Progenitor cell of endocrine pancreas (in vitro differentiated cells): ENCODE results near the gene FKBP7. TPM values are rescaled to one million over a fixed set of nuclear protein-coding genes. Genes with fewer than 3 reads are reported as not detected.

Experiments
- DNase-seq: peaks from one replicate; pipeline ENCODE4 v3.0.0; 2021; ENCODE audit warnings: low spot score; ENCODE audit not compliant: unreplicated experiment
- H3K27ac Mint-ChIP-seq: 2 replicates; pipeline ENCODE4 v1.8.0; 2021; ENCODE audit warnings: mild to moderate bottlenecking, moderate library complexity, mixed read lengths
- H3K27me3 Mint-ChIP-seq: 2 replicates; pipeline ENCODE4 v1.8.0; 2021; ENCODE audit warnings: mixed read lengths
- H3K36me3 Mint-ChIP-seq: 2 replicates; pipeline ENCODE4 v1.8.0; 2022; ENCODE audit warnings: mixed read lengths; ENCODE audit not compliant: insufficient read depth
- H3K4me1 Mint-ChIP-seq: 2 replicates; pipeline ENCODE4 v1.8.0; 2021; ENCODE audit warnings: low read depth, mixed read lengths
- H3K4me3 Mint-ChIP-seq: 2 replicates; pipeline ENCODE4 v1.8.0; 2021; ENCODE audit warnings: low read depth, mild to moderate bottlenecking, moderate library complexity, mixed read lengths
- H3K9me3 Mint-ChIP-seq: 2 replicates; pipeline ENCODE4 v1.8.0; 2021; ENCODE audit warnings: low read depth, mixed read lengths
- total RNA-seq: library from RNA; stranded (reverse); gene quantifications from 2 replicates; pipeline ENCODE4 v1.2.1, GENCODE V29; 2021
- TF ChIP-seq, protein P1 (sequence below): fragments of 200-600 bp; sonication (generic); IDR thresholded peaks from one replicate; pipeline ENCODE4 v1.5.0; 2021; ENCODE audit warnings: antibody characterized with exemption, mild to moderate bottlenecking; ENCODE audit not compliant: unreplicated experiment

The FKBP7 gene
- total RNA-seq, 1 donor from 2014 or later, result 15.8 TPM

DNA sequence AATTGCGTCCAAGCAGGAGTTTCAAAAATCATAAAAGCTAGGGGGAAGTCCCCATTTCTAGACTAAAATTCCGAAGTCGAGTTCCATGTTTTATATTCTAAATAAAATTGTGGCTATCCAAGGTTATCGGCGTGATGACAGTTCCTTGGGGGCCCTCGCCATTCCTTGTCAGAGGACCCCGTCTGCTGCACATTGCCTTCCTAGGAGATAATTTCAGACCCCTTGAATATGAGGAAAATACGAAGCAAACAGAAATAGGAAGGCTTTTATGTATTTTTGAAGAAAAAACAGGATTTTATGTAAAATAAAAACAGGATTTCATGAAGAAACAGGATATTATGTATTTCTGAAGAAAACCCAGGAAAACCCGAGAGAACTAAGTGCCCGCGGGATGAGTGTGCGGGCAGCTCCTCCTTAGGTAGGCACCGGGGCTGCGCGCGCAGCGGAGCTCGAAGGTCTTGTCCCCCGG lies 1.4 kb upstream of the FKBP7 start:
- Mint-ChIP-seq H3K4me1 (peaks cover 23% of the 10 kb centered on the region), H3K4me3 (peak overlapping the region; percentile 88), H3K27ac (peak overlapping the region; percentile 99), H3K36me3 (no peaks in the 10 kb centered on the region), H3K27me3 (no peaks in the 10 kb centered on the region), H3K9me3 (no peaks in the 10 kb centered on the region)
- TF ChIP-seq, protein P1, sequence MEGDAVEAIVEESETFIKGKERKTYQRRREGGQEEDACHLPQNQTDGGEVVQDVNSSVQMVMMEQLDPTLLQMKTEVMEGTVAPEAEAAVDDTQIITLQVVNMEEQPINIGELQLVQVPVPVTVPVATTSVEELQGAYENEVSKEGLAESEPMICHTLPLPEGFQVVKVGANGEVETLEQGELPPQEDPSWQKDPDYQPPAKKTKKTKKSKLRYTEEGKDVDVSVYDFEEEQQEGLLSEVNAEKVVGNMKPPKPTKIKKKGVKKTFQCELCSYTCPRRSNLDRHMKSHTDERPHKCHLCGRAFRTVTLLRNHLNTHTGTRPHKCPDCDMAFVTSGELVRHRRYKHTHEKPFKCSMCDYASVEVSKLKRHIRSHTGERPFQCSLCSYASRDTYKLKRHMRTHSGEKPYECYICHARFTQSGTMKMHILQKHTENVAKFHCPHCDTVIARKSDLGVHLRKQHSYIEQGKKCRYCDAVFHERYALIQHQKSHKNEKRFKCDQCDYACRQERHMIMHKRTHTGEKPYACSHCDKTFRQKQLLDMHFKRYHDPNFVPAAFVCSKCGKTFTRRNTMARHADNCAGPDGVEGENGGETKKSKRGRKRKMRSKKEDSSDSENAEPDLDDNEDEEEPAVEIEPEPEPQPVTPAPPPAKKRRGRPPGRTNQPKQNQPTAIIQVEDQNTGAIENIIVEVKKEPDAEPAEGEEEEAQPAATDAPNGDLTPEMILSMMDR, result no peak
- DNase-seq, result no peak

DNA sequence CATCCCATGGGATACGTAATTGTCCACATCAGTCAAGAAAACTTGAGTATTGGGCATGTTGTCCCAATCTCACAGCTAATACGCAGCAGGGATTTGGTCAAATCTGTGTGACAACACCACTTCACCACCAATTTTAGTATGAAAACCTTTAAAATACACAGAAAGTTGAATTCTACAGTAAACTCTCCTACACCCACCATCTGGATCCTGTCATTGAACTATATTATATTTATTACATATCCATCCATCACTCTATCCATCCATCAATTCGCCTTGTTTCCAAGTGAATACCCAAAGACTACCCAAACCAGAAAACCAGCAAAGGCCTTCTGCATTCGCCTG lies 846 bp upstream of the FKBP7 start:
- H3K4me3 Mint-ChIP-seq, result peak overlapping the region; percentile 88
- H3K4me1 Mint-ChIP-seq, result peaks cover 18% of the 10 kb centered on the region
- no peak for DNase-seq
- TF ChIP-seq, protein P1, result no peak
- H3K9me3 Mint-ChIP-seq, result no peaks in the 10 kb centered on the region
- no peaks in the 10 kb centered on the region for H3K27me3 Mint-ChIP-seq
- peak overlapping the region; percentile 99 for H3K27ac Mint-ChIP-seq
- no peaks in the 10 kb centered on the region for H3K36me3 Mint-ChIP-seq

DNA sequence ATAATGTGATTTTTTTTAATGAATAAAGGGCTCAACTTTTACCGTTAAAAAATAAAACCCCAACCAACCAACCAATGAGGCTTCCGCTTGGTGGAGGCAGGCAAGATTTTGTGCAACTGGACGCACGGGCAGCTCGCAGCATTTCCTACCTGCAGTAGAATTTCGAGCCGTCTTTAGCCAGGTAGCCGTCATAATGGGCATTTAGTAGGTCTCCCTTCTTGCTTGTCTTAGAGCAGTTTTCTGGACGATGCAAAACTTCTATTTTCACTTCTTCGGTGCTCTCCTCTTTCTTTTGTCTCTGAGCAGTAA lies 316 bp downstream of the FKBP7 start:
- no peaks in the 10 kb centered on the region for H3K27me3 Mint-ChIP-seq
- H3K9me3 Mint-ChIP-seq, result no peaks in the 10 kb centered on the region
- peaks cover 19% of the 10 kb centered on the region for H3K4me1 Mint-ChIP-seq
- no peaks in the 10 kb centered on the region for H3K36me3 Mint-ChIP-seq
- TF ChIP-seq, protein P1, result no peak
- H3K27ac Mint-ChIP-seq, result peak overlapping the region; percentile 99
- peak overlapping the region; percentile 88 for H3K4me3 Mint-ChIP-seq
- DNase-seq, result no peak

DNA sequence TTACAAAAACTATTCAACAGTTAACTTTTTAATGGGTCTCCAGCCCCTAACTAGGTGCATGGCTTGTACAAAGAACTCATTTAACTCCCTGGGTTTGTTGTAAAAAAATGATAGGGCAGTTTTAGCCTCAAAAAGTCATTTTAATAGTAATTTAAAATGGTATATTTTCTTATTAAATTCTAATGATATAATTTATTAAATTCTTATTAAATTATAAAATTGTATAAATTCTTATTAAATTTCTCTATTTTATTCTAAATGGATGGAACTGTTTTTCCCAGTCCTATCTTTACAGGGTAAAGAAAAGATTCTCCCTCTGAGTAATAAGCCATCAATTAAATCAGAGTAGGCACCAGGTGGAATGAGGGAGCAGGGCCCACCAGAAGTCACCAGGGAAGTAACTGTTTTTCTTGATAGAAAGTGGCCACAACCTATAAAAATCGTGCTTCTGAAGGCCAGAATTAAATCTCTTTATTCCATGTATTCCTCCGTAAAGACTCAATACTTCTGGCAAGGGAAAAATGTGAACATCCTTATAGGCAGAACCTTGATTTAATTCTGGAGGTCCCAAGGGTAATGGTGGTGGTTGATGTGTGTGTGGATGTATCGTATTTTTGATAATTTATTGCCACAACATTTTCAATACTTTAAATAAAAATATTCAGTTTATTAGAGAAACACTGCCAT lies 814 bp downstream of the FKBP7 start:
- no peak for DNase-seq
- no peaks in the 10 kb centered on the region for H3K9me3 Mint-ChIP-seq
- TF ChIP-seq, protein P1, result no peak
- H3K4me1 Mint-ChIP-seq, result peaks cover 15% of the 10 kb centered on the region
- H3K36me3 Mint-ChIP-seq, result no peaks in the 10 kb centered on the region
- H3K4me3 Mint-ChIP-seq, result peak overlapping the region; percentile 88
- H3K27me3 Mint-ChIP-seq, result no peaks in the 10 kb centered on the region
- peak overlapping the region; percentile 99 for H3K27ac Mint-ChIP-seq

DNA sequence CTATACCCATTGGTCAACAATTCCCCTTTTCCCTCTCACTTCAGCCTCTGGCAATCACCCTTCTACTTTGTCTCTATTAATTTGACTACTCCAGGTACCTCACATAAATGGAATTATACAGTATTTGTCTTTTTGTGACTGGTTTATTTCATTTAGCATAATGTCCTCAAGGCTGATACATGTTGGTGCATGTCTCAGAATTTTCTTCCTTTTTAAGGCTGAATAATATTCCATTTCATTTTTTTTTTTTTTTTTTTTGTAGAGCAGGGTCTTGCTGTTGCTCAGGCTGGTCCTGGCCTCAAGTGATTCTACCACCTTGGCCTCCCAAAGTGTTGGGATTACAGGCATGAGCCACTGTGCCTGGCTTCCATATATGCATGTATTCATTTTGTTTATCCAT lies 1.9 kb downstream of the FKBP7 start:
- Mint-ChIP-seq H3K27me3 (no peaks in the 10 kb centered on the region), H3K4me1 (peaks cover 5% of the 10 kb centered on the region), H3K9me3 (no peaks in the 10 kb centered on the region), H3K36me3 (no peaks in the 10 kb centered on the region), H3K27ac (no peak overlapping the region), H3K4me3 (peak overlapping the region; percentile 53)
- no peak for DNase-seq
- TF ChIP-seq, protein P1, result no peak
